Measurements from ENCODE around the gene HGF. TPM values are rescaled to one million over a fixed set of nuclear protein-coding genes. Genes with fewer than 3 reads are reported as not detected.

HGF gene
- total RNA-seq, 1 donor from 2014 or later, result 4.9 TPM

DNA sequence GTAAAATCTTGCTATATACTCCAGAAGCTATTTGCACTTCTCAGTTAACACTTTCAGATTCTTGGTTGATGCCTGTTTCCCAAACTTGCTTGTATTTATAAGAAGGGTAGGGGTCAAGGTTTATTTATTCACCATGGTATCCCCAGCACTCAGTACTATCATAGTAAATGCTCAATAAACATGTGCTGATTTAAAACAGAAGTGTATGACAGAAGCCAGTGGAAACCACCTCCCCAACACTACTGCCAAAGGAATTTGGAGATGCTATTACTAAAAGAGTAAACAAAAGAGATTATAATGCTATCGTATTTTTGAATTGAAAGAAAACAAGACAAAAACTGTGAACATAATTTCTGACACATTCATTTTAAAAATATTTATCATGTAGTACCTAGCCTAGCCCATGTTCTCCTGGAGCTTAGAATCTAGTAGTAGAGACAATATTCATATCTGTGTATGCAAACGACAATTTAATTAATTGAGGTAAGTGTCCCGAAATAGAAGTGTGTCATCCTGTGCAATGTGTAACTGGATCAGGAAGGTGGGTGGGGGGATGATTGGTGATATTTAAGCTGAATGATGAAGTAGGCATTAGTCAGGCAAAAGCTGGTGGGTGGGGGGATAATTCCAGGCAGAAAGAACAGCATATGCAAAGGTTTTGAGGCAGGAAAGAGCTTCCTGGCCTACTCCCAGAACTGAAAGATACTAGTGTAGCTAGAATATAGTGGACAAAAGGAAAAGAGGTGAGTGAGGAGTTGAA, 77.5 kb downstream of the HGF start:
- H3K27me3 Mint-ChIP-seq, result no peaks in the 10 kb centered on the region
- no peaks in the 10 kb centered on the region for H3K9me3 Mint-ChIP-seq
- no peaks in the 10 kb centered on the region for H3K36me3 Mint-ChIP-seq
- H3K27ac Mint-ChIP-seq, result no peak overlapping the region
- TF ChIP-seq, protein P1, sequence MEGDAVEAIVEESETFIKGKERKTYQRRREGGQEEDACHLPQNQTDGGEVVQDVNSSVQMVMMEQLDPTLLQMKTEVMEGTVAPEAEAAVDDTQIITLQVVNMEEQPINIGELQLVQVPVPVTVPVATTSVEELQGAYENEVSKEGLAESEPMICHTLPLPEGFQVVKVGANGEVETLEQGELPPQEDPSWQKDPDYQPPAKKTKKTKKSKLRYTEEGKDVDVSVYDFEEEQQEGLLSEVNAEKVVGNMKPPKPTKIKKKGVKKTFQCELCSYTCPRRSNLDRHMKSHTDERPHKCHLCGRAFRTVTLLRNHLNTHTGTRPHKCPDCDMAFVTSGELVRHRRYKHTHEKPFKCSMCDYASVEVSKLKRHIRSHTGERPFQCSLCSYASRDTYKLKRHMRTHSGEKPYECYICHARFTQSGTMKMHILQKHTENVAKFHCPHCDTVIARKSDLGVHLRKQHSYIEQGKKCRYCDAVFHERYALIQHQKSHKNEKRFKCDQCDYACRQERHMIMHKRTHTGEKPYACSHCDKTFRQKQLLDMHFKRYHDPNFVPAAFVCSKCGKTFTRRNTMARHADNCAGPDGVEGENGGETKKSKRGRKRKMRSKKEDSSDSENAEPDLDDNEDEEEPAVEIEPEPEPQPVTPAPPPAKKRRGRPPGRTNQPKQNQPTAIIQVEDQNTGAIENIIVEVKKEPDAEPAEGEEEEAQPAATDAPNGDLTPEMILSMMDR (conservative IDR thresholded peaks at IDR 0.05), result no peak
- no peak overlapping the region for H3K4me3 Mint-ChIP-seq
- H3K4me1 Mint-ChIP-seq (ENCODE audit: unreplicated experiment), result peaks cover 8% of the 10 kb centered on the region
- DNase-seq (ENCODE audit: extremely low spot score, unreplicated experiment), result no peak

- no peak overlapping the region for H3K4me3 Mint-ChIP-seq
- H3K27me3 Mint-ChIP-seq, result no peaks in the 10 kb centered on the region
- H3K36me3 Mint-ChIP-seq, result no peaks in the 10 kb centered on the region
- peaks cover 8% of the 10 kb centered on the region for H3K4me1 Mint-ChIP-seq (ENCODE audit: unreplicated experiment)
- H3K9me3 Mint-ChIP-seq, result no peaks in the 10 kb centered on the region
- no peak for DNase-seq (ENCODE audit: extremely low spot score, unreplicated experiment)
- TF ChIP-seq, protein P1 (conservative IDR thresholded peaks at IDR 0.05), result no peak
- H3K27ac Mint-ChIP-seq, result no peak overlapping the region
These were observed 78.5 kb downstream of the HGF start for GRCh38 chr7:81691199-81691821.

DNA sequence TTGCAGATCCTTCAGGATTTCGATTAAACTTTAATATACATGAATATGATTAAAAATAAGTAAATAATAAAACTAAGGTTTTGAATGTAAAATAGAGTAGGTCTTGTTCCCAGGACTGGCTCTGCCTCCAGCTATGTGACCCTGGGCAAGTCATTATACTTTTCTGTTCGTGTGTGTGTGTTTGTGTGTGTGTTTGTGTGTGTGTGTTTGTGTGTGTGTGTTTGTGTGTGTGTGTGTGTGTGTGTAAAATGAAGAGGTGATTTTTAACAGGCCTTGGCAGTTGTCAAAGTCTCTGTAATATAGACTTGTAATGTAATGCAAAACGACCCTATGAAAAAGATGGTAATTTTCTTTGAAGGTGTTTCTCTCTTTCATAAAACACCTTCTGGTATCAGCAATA, 79.2 kb downstream of the HGF start:
- H3K4me3 Mint-ChIP-seq, result no peak overlapping the region
- H3K4me1 Mint-ChIP-seq (ENCODE audit: unreplicated experiment), result peaks cover 8% of the 10 kb centered on the region
- H3K9me3 Mint-ChIP-seq, result no peaks in the 10 kb centered on the region
- no peak overlapping the region for H3K27ac Mint-ChIP-seq
- TF ChIP-seq, protein P1 (conservative IDR thresholded peaks at IDR 0.05), result no peak
- H3K36me3 Mint-ChIP-seq, result no peaks in the 10 kb centered on the region
- no peaks in the 10 kb centered on the region for H3K27me3 Mint-ChIP-seq
- no peak for DNase-seq (ENCODE audit: extremely low spot score, unreplicated experiment)

GRCh38 chr7:81690251-81690650, 79.6 kb downstream of the HGF start:
- Mint-ChIP-seq H3K36me3 (no peaks in the 10 kb centered on the region), H3K4me1 (ENCODE audit: unreplicated experiment) (peaks cover 9% of the 10 kb centered on the region), H3K27me3 (no peaks in the 10 kb centered on the region), H3K27ac (no peak overlapping the region), H3K9me3 (no peaks in the 10 kb centered on the region), H3K4me3 (no peak overlapping the region)
- no peak for DNase-seq (ENCODE audit: extremely low spot score, unreplicated experiment)
- TF ChIP-seq, protein P1 (conservative IDR thresholded peaks at IDR 0.05), result no peak

GRCh38 chr7:81688622-81689411, 81.0 kb downstream of the HGF start:
- H3K27ac Mint-ChIP-seq, result no peak overlapping the region

More at GRCh38 chr7:81688622-81689411, 81.0 kb downstream of the HGF start:
- no peaks in the 10 kb centered on the region for H3K9me3 Mint-ChIP-seq
- no peak overlapping the region for H3K4me3 Mint-ChIP-seq
- no peak for DNase-seq (ENCODE audit: extremely low spot score, unreplicated experiment)
- H3K36me3 Mint-ChIP-seq, result no peaks in the 10 kb centered on the region
- H3K27me3 Mint-ChIP-seq, result no peaks in the 10 kb centered on the region
- TF ChIP-seq, protein P1 (conservative IDR thresholded peaks at IDR 0.05), result no peak
- H3K4me1 Mint-ChIP-seq (ENCODE audit: unreplicated experiment), result peaks cover 15% of the 10 kb centered on the region

Data from type B pancreatic cell (in vitro differentiated cells).